ENCODE measurements around the gene IL21R. TPM values are rescaled to one million over a fixed set of nuclear protein-coding genes. Genes with fewer than 3 reads are reported as not detected.

IL21R gene
- total and polyA plus RNA-seq, 10 of the 15 experiments (the other 5 are each of a cell fraction or from before 2014, with no cell fraction given), result 5.3 to 138 (median 82.5) TPM

GRCh38 chr16:27470567-27471431, 68.8 kb downstream of the IL21R start:
- ChIA-PET POLR2A (interaction anchor here (0.6 kb wide), 1 partner anchor 167 kb away, joined by 4 read pairs; no protein-coding TSS in a partner anchor), SMC1A (ENCODE audit: uncharacterized antibody, unreplicated experiment) (no interaction called here), RAD21 (ENCODE audit: unreplicated experiment) (no interaction called here), CTCF (interaction anchor here (0.5 kb wide), 1 partner anchor 1059 kb away, joined by 4 read pairs; no protein-coding TSS in a partner anchor)
- H4K20me1 ChIP-seq (ENCODE audit: control insufficient read depth, insufficient read depth), result no peaks in the 10 kb centered on the region
- in situ Hi-C loops (cut with MboI) (no loop called here), intact Hi-C loops (cut with micrococcal nuclease; ENCODE audit: unreplicated experiment) (no loop called here)
- ATAC-seq (no peak), FAIRE-seq (no peak), DNase-seq (ENCODE audit: low read depth, low spot score) (no peak)
- H2AFZ ChIP-seq (ENCODE audit: control insufficient read depth, low read depth, low read length), result no peak overlapping the region
- 97% methylated on average over 28 of the region's 28 CpGs for WGBS (ENCODE audit: insufficient coverage, insufficient replicate concordance, low lambda C conversion rate, missing lambda C conversion rate)
- no peaks in the 10 kb centered on the region for H3K79me2 ChIP-seq (ENCODE audit: control insufficient read depth, insufficient read depth, low read length)
- no peak overlapping the region for H3K4me3 ChIP-seq
- H3K4me2 ChIP-seq (ENCODE audit: control insufficient read depth, insufficient read depth), result no peak overlapping the region
- no peak overlapping the region for H3K9ac ChIP-seq (ENCODE audit: control insufficient read depth, insufficient read depth, low read length)
- BruUV-seq (replicated peaks), result no TSS peak
- H3K36me3 ChIP-seq (ENCODE audit: control insufficient read depth in 2 of 2, insufficient read depth in 2 of 2, low read length in 1 of 2), result peaks cover 25 to 28% of the 10 kb centered on the region in 2 experiments; a peak in 3 of 4 replicates
- TF ChIP-seq HCFC1 (IDR thresholded peaks at IDR 0.05; ENCODE audit: low read length), result no peak
- no peak for TF ChIP-seq PKNOX1 (IDR thresholded peaks at IDR 0.05)
- no peak for TF ChIP-seq MEF2B (IDR thresholded peaks at IDR 0.05; ENCODE audit: partially characterized antibody, poor library complexity, severe bottlenecking)
- no peak for TF ChIP-seq PAX8 (IDR thresholded peaks at IDR 0.05)
- TF ChIP-seq LARP7 (IDR thresholded peaks at IDR 0.05), result no peak
- no peak for TF ChIP-seq ATF3 (IDR thresholded peaks at IDR 0.05; ENCODE audit: borderline replicate concordance, extremely low read depth, low read depth, low read length)
- no peak for TF ChIP-seq SMAD5 (IDR thresholded peaks at IDR 0.05; ENCODE audit: low read depth)
- TF ChIP-seq HDGF (IDR thresholded peaks at IDR 0.05), result no peak
- TF ChIP-seq STAT1 (conservative IDR thresholded peaks at IDR 0.05), result no peak
- TF ChIP-seq IRF3 (IDR thresholded peaks at IDR 0.05), result no peak
- TF ChIP-seq EP300 (IDR thresholded peaks at IDR 0.05; ENCODE audit: borderline replicate concordance in 1 of 2, control insufficient read depth in 1 of 2, low read depth in 2 of 2, low read length in 2 of 2), result no peak
- TF ChIP-seq NR2C1 (IDR thresholded peaks at IDR 0.05), result no peak
- TF ChIP-seq RAD51 (IDR thresholded peaks at IDR 0.05), result no peak
- no peak for TF ChIP-seq MTA3 (IDR thresholded peaks at IDR 0.05; ENCODE audit: borderline replicate concordance, low read length)
- H3K27me3 ChIP-seq (replicated peaks in 1 of 2; ENCODE audit: control insufficient read depth in 2 of 2, insufficient read depth in 2 of 2, low read length in 1 of 2), result no peaks in the 10 kb centered on the region
- H3K4me1 ChIP-seq (ENCODE audit: control insufficient read depth, insufficient read depth, low read length), result no peaks in the 10 kb centered on the region
- no peaks in the 10 kb centered on the region for H3K9me3 ChIP-seq (replicated peaks; ENCODE audit: control insufficient read depth, insufficient read depth, low read length)
- H3K27ac ChIP-seq (ENCODE audit: control insufficient read depth, insufficient read depth), result no peak overlapping the region
